Panc1 (cell line): Measurements from ENCODE around the gene CCNQ.

Experiments used
- CTCF ChIP-seq: fragments of 450-650 bp; IDR thresholded peaks from 2 replicates; pipeline ENCODE4 v1.5.1; 2017; ENCODE audit warnings: mild to moderate bottlenecking
- POLR2AphosphoS5 ChIP-seq: IDR thresholded peaks from 2 replicates; pipeline ENCODE4 v1.6.1; 2012; ENCODE audit warnings: mild to moderate bottlenecking, low read depth, low read length, moderate library complexity
- REST ChIP-seq, 2 experiments: IDR thresholded peaks; 2 replicates each; pipeline ENCODE4 v1.6.1; 2011 to 2012; ENCODE audit warnings: low read depth in 2 of 2, control low read depth in 1 of 2, low read length in 1 of 2, mild to moderate bottlenecking in 1 of 2, moderate library complexity in 1 of 2; ENCODE audit not compliant: insufficient read depth in 1 of 2
- TCF7L2 ChIP-seq: IDR thresholded peaks from 2 replicates; pipeline ENCODE4 v1.6.1; 2011; ENCODE audit warnings: mild to moderate bottlenecking, low read depth, low read length, inconsistent platforms

- TF ChIP-seq CTCF (no peak), TCF7L2 (no peak), POLR2AphosphoS5 (no peak), REST (IDR thresholded peaks at IDR 0.05; ENCODE audit: insufficient read depth in 1 of 2, low read depth in 2 of 2, low read length in 1 of 2) (no peak)
Observed at GRCh38 chrX:153625271-153626024, 26.5 kb upstream of the CCNQ start.
